Tibial artery (tissue), 4 donors: Measurements from ENCODE around the gene ETHE1.
"Not testable (repeated sequence)": the region's sequence is repeated elsewhere in the genome, so short reads cannot be mapped to it uniquely, and the experiment has no call there.

Experiments
- DNase-seq, 2 donors: peaks; one replicate each; pipeline ENCODE4 v3.0.0-alpha.2; 2019
- H3K27ac ChIP-seq, 2 donors: fragments of 200-600 bp; sonication (generic) in 1 of 2; 1 replicate in 1 of 2; 2 replicates in 1 of 2; pipeline ENCODE4 v1.5.1; 2018 to 2019; ENCODE audit warnings: mild to moderate bottlenecking in 1 of 2
- H3K27me3 ChIP-seq, 2 donors: fragments of 200-600 bp; sonication (generic) in 1 of 2; one replicate each; pipeline versions ENCODE4 v1.5.1 to v1.6.0; 2016 to 2019
- H3K36me3 ChIP-seq, 3 donors: fragments of 200-600 bp; sonication (generic) in 2 of 3; one replicate each; pipeline ENCODE4 v1.5.1; 2016 to 2019; ENCODE audit warnings: mild to moderate bottlenecking in 2 of 3
- H3K4me1 ChIP-seq, 4 donors: fragments of 200-600 bp; sonication (generic) in 2 of 4; 1 replicate in 3 of 4; 2 replicates in 1 of 4; pipeline ENCODE4 v1.5.1; 2016 to 2019
- H3K4me3 ChIP-seq, 2 donors: fragments of 200-600 bp; sonication (generic) in 1 of 2; 1 replicate in 1 of 2; 2 replicates in 1 of 2; pipeline ENCODE4 v1.5.1; 2018 to 2019; ENCODE audit warnings: mild to moderate bottlenecking in 2 of 2
- H3K9me3 ChIP-seq, 3 donors: fragments of 200-600 bp; sonication (generic) in 1 of 3; one replicate each; pipeline ENCODE4 v1.5.1; 2016 to 2019
- CTCF ChIP-seq, 2 experiments: fragments of 200-600 bp in 1 of 2; fragments of 450-650 bp in 1 of 2; IDR thresholded peaks; one replicate each; pipeline ENCODE4 v1.5.1; 2017 to 2019; ENCODE audit warnings: antibody characterized with exemption in 2 of 2, mild to moderate bottlenecking in 1 of 2, moderate library complexity in 1 of 2
- intact Hi-C: fragments of 100-400 bp; cut with DNase I; formaldehyde crosslinking; loops from one replicate; pipeline ENCODE4 v1.15.0; 2023; ENCODE audit warnings: low total_unique reads

ETHE1 gene

GRCh38 chr19:43518051-43518450, 8.9 kb downstream of the ETHE1 start:
- no peaks in the 10 kb centered on the region for H3K4me1 ChIP-seq

GRCh38 chr19:43512399-43512798, 14.6 kb downstream of the ETHE1 start:
- H3K27me3 ChIP-seq, DNase-seq, H3K27ac ChIP-seq, intact Hi-C loops, H3K4me1 ChIP-seq, H3K4me3 ChIP-seq, H3K9me3 ChIP-seq: not testable (repeated sequence)
- peaks cover 0 to 48% (median 28%) of the 10 kb centered on the region in 3 donors for H3K36me3 ChIP-seq

More at GRCh38 chr19:43518051-43518450, 8.9 kb downstream of the ETHE1 start:
- peaks cover 0 to 8% (median 0%) of the 10 kb centered on the region in 3 donors for H3K36me3 ChIP-seq
- intact Hi-C loops: loop anchor here (2.0 kb wide), 1 partner anchor 71 kb away; no protein-coding TSS in a partner anchor
- no peak for TF ChIP-seq CTCF (IDR thresholded peaks at IDR 0.05)
- H3K27ac ChIP-seq: no peak overlapping the region
- H3K27me3 ChIP-seq: no peaks in the 10 kb centered on the region
- H3K9me3 ChIP-seq: no peaks in the 10 kb centered on the region
- DNase-seq: no peak
- H3K4me3 ChIP-seq: no peak overlapping the region

- no peak for DNase-seq
- Histone ChIP-seq H3K36me3 (peaks cover 0 to 48% (median 28%) of the 10 kb centered on the region in 3 donors), H3K9me3 (no peaks in the 10 kb centered on the region)
These were observed 15.7 kb downstream of the ETHE1 start for GRCh38 chr19:43511324-43511723.

GRCh38 chr19:43510713-43511112, 16.3 kb downstream of the ETHE1 start:
- H3K27ac ChIP-seq: no peak overlapping the region
- intact Hi-C loops: no loop called here

More at GRCh38 chr19:43511324-43511723, 15.7 kb downstream of the ETHE1 start:
- Histone ChIP-seq H3K4me3 (no peak overlapping the region), H3K4me1 (no peaks in the 10 kb centered on the region), H3K27me3 (no peaks in the 10 kb centered on the region), H3K27ac (no peak overlapping the region)
- no peak for TF ChIP-seq CTCF (IDR thresholded peaks at IDR 0.05)
- intact Hi-C loops: no loop called here

GRCh38 chr19:43507880-43508279, 19.1 kb downstream of the ETHE1 start:
- Histone ChIP-seq H3K27me3 (no peaks in the 10 kb centered on the region), H3K36me3 (peaks cover 0 to 40% (median 28%) of the 10 kb centered on the region in 3 donors), H3K4me1 (peaks cover 0 to 13% (median 10%) of the 10 kb centered on the region in 4 donors), H3K4me3 (no peak overlapping the region), H3K27ac (no peak overlapping the region), H3K9me3 (no peaks in the 10 kb centered on the region)
- no peak for DNase-seq
- intact Hi-C loops: no loop called here
- no peak for TF ChIP-seq CTCF (IDR thresholded peaks at IDR 0.05)

More at GRCh38 chr19:43510713-43511112, 16.3 kb downstream of the ETHE1 start:
- no peaks in the 10 kb centered on the region for H3K9me3 ChIP-seq
- no peaks in the 10 kb centered on the region for H3K27me3 ChIP-seq
- TF ChIP-seq CTCF (IDR thresholded peaks at IDR 0.05): no peak
- H3K4me1 ChIP-seq: no peaks in the 10 kb centered on the region
- DNase-seq: no peak
- H3K4me3 ChIP-seq: no peak overlapping the region
- peaks cover 0 to 48% (median 28%) of the 10 kb centered on the region in 3 donors for H3K36me3 ChIP-seq

- DNase-seq: no peak
- intact Hi-C loops: no loop called here
These were observed 20.4 kb downstream of the ETHE1 start for GRCh38 chr19:43506629-43507028.

More at GRCh38 chr19:43506629-43507028, 20.4 kb downstream of the ETHE1 start:
- Histone ChIP-seq H3K4me3 (no peak overlapping the region), H3K27ac (no peak overlapping the region), H3K4me1 (peaks cover 0 to 20% (median 14%) of the 10 kb centered on the region in 4 donors), H3K36me3 (peaks cover 0 to 40% (median 28%) of the 10 kb centered on the region in 3 donors), H3K9me3 (no peaks in the 10 kb centered on the region), H3K27me3 (no peaks in the 10 kb centered on the region)
- no peak for TF ChIP-seq CTCF (IDR thresholded peaks at IDR 0.05)
